OCI-LY1 (cell line): ENCODE measurements around the gene CXCL13.

Experiments
- H2AFZ ChIP-seq: fragments of 200-600 bp; sonication (generic), shearing (Covaris generic); 2 replicates; pipeline ENCODE4 v1.6.0; 2014; ENCODE audit warnings: antibody characterized with exemption, mild to moderate bottlenecking, low read length
- H3F3A ChIP-seq: fragments of 200-600 bp; sonication (generic), shearing (Covaris generic); 2 replicates; pipeline ENCODE4 v1.6.0; 2014; ENCODE audit warnings: mild to moderate bottlenecking, antibody characterized with exemption, low read length, moderate library complexity; ENCODE audit not compliant: insufficient read depth
- H3K27ac ChIP-seq: fragments of 200-600 bp; sonication (generic); 2 replicates; pipeline ENCODE4 v1.5.1; 2014; ENCODE audit warnings: low read length, mixed run types, mild to moderate bottlenecking, low read depth; ENCODE audit not compliant: poor library complexity, severe bottlenecking
- H3K27me3 ChIP-seq: fragments of 200-600 bp; sonication (generic); 2 replicates; pipeline ENCODE4 v1.6.0; 2014; ENCODE audit warnings: antibody characterized with exemption, mild to moderate bottlenecking, low read length, moderate library complexity; ENCODE audit not compliant: insufficient read depth
- H3K36me3 ChIP-seq: fragments of 200-600 bp; sonication (generic); 2 replicates; pipeline ENCODE4 v1.6.1; 2014; ENCODE audit warnings: mild to moderate bottlenecking, antibody characterized with exemption, low read length, moderate library complexity, mixed read lengths; ENCODE audit not compliant: insufficient read depth
- H3K4me1 ChIP-seq: fragments of 200-600 bp; sonication (generic); 2 replicates; pipeline ENCODE4 v1.5.1; 2014; ENCODE audit warnings: mild to moderate bottlenecking, low read length, moderate library complexity; ENCODE audit not compliant: insufficient read depth, severe bottlenecking
- H3K4me2 ChIP-seq: fragments of 200-600 bp; sonication (generic), shearing (Covaris generic); 2 replicates; pipeline ENCODE4 v1.6.1; 2014; ENCODE audit warnings: low read length
- H3K4me3 ChIP-seq: fragments of 200-600 bp; sonication (generic); 2 replicates; pipeline ENCODE4 v1.5.1; 2014; ENCODE audit warnings: low read length, low read depth, mild to moderate bottlenecking, mixed read lengths; ENCODE audit not compliant: poor library complexity, severe bottlenecking
- H3K79me2 ChIP-seq: fragments of 200-600 bp; shearing (Covaris generic); 2 replicates; pipeline ENCODE4 v1.6.1; 2016; ENCODE audit warnings: mixed run types, low read length, mixed read lengths; ENCODE audit not compliant: insufficient read depth
- H3K9ac ChIP-seq: fragments of 200-600 bp; sonication (generic), shearing (Covaris generic); 2 replicates; pipeline ENCODE4 v1.6.1; 2014; ENCODE audit warnings: mild to moderate bottlenecking, low read length, mixed read lengths
- H3K9me2 ChIP-seq: fragments of 200-600 bp; sonication (generic), shearing (Covaris generic); 2 replicates; pipeline ENCODE4 v1.6.1; 2014; ENCODE audit warnings: low read depth, mild to moderate bottlenecking, low read length, mixed read lengths
- H3K9me3 ChIP-seq: fragments of 200-600 bp; shearing (Covaris generic); 2 replicates; pipeline ENCODE4 v1.6.1; 2014; ENCODE audit warnings: low read length, mixed read lengths
- H4K20me1 ChIP-seq: fragments of 200-600 bp; sonication (generic), shearing (Covaris generic); 2 replicates; pipeline ENCODE4 v1.6.0; 2016; ENCODE audit warnings: mild to moderate bottlenecking, low read length; ENCODE audit not compliant: insufficient read depth
- EZH2 ChIP-seq: fragments of 200-600 bp; sonication (generic), shearing (Covaris generic); IDR thresholded peaks from 2 replicates; pipeline ENCODE4 v1.8.0; 2017; ENCODE audit warnings: borderline replicate concordance, mixed run types, mild to moderate bottlenecking, antibody characterized with exemption, low read length, moderate library complexity, mixed read lengths
- TF ChIP-seq, protein P1 (sequence below): fragments of 200-600 bp; sonication (generic), shearing (Covaris generic); IDR thresholded peaks from 2 replicates; pipeline ENCODE4 v1.5.1; 2017; ENCODE audit warnings: mild to moderate bottlenecking, antibody characterized with exemption, low read length, moderate library complexity, mixed read lengths

The CXCL13 gene

DNA sequence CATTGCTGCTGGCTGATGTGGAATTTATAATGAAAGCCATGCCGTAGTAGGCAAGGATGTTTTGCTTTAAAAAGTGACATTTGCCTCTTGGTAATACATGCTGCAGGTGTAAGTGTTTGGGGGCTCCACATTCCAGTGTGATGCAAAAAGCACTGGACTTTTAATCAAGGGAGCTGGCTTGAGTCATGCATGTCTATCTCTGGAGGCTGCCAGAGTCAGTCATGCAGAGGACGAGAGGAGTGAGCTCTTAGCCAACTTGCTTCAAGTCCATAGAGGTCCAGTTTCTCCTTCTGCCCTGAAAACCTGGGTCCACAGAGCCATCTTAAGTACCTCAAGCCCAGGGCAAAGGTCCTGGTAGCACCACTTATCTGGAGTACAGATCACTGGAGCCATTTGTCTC, 11.6 kb upstream of the CXCL13 start:
- no peak overlapping the region for H3K4me3 ChIP-seq
- no peaks in the 10 kb centered on the region for H3K9me3 ChIP-seq
- no peaks in the 10 kb centered on the region for H3K9me2 ChIP-seq
- H3F3A ChIP-seq: no peaks in the 10 kb centered on the region
- H3K27me3 ChIP-seq: 0 out of 2 replicates have a peak, but pooled peaks cover 4% of the 10 kb centered on the region
- H3K79me2 ChIP-seq: no peaks in the 10 kb centered on the region
- TF ChIP-seq, protein P1, sequence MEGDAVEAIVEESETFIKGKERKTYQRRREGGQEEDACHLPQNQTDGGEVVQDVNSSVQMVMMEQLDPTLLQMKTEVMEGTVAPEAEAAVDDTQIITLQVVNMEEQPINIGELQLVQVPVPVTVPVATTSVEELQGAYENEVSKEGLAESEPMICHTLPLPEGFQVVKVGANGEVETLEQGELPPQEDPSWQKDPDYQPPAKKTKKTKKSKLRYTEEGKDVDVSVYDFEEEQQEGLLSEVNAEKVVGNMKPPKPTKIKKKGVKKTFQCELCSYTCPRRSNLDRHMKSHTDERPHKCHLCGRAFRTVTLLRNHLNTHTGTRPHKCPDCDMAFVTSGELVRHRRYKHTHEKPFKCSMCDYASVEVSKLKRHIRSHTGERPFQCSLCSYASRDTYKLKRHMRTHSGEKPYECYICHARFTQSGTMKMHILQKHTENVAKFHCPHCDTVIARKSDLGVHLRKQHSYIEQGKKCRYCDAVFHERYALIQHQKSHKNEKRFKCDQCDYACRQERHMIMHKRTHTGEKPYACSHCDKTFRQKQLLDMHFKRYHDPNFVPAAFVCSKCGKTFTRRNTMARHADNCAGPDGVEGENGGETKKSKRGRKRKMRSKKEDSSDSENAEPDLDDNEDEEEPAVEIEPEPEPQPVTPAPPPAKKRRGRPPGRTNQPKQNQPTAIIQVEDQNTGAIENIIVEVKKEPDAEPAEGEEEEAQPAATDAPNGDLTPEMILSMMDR: no peak
- TF ChIP-seq EZH2: no peak
- no peak overlapping the region for H3K4me2 ChIP-seq
- H3K4me1 ChIP-seq: no peaks in the 10 kb centered on the region
- H3K36me3 ChIP-seq: no peaks in the 10 kb centered on the region
- H2AFZ ChIP-seq: no peak overlapping the region
- H4K20me1 ChIP-seq: no peaks in the 10 kb centered on the region
- no peak overlapping the region for H3K27ac ChIP-seq
- H3K9ac ChIP-seq: no peak overlapping the region

DNA sequence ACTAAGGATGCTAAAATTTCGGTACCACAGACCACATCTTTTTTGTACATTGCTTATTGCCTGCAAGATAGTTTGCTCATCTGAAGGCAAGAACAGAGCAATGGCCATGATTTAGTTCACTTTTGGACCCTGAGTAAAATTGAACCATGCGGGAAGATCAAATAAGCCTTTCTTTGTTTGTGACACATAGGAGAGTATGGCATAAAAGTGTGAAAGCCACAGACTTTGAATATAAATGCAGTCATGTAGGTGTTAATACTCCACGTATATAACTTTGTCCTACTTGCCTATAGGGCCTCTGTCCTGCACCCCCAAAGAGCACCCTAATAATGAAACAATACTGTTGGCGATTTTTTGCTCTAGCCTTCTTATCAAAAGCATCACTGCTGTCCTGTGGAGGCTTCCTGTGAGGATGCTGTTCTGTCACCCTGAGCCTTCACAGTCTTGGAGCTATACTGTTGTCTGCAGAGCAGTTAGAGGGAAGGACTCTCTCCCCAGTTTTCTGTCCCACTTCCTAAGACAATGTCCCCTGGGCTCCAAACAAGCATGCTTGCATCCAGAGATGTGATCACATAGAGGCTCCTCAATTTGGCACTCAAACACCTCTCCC, 10.2 kb upstream of the CXCL13 start:
- Histone ChIP-seq H3K36me3 (no peaks in the 10 kb centered on the region), H3K4me2 (no peak overlapping the region), H4K20me1 (no peaks in the 10 kb centered on the region), H3K27me3 (0 out of 2 replicates have a peak, but pooled peaks cover 4% of the 10 kb centered on the region), H3K4me1 (no peaks in the 10 kb centered on the region), H3K9me3 (no peaks in the 10 kb centered on the region), H3K4me3 (no peak overlapping the region), H3K9ac (no peak overlapping the region), H3K79me2 (no peaks in the 10 kb centered on the region), H3K9me2 (no peaks in the 10 kb centered on the region), H2AFZ (no peak overlapping the region), H3F3A (no peaks in the 10 kb centered on the region), H3K27ac (no peak overlapping the region)
- no peak for TF ChIP-seq EZH2
- TF ChIP-seq, protein P1: no peak

- no peak overlapping the region for H3K4me3 ChIP-seq
- no peaks in the 10 kb centered on the region for H4K20me1 ChIP-seq
- H3K79me2 ChIP-seq: no peaks in the 10 kb centered on the region
- H3K9me2 ChIP-seq: no peaks in the 10 kb centered on the region
- no peak for TF ChIP-seq EZH2
- TF ChIP-seq, protein P1: peak; percentile 54
- H3K4me1 ChIP-seq: no peaks in the 10 kb centered on the region
- no peaks in the 10 kb centered on the region for H3F3A ChIP-seq
- H3K27ac ChIP-seq: no peak overlapping the region
- H3K9me3 ChIP-seq: no peaks in the 10 kb centered on the region
- 0 out of 2 replicates have a peak, but pooled peaks cover 4% of the 10 kb centered on the region for H3K27me3 ChIP-seq
- no peak overlapping the region for H3K9ac ChIP-seq
- no peaks in the 10 kb centered on the region for H3K36me3 ChIP-seq
- H3K4me2 ChIP-seq: no peak overlapping the region
- H2AFZ ChIP-seq: no peak overlapping the region
These were observed 6.2 kb upstream of the CXCL13 start for GRCh38 chr4:77599378-77599777.
